ENCODE results near the gene AHRR. TPM values are rescaled to one million over a fixed set of nuclear protein-coding genes. Genes with fewer than 3 reads are reported as not detected.
"Not testable (repeated sequence)": the region's sequence is repeated elsewhere in the genome, so short reads cannot be mapped to it uniquely, and the experiment has no call there.

Gene AHRR
- polyA plus RNA-seq, 4 donors: 1.9 to 3.2 (median 2.6) TPM

- DNase-seq (ENCODE audit: low read depth in 4 of 4, low spot score in 2 of 4): no peak
These were observed 69.3 kb downstream of the AHRR start for GRCh38 chr5:390623-391491.

DNA sequence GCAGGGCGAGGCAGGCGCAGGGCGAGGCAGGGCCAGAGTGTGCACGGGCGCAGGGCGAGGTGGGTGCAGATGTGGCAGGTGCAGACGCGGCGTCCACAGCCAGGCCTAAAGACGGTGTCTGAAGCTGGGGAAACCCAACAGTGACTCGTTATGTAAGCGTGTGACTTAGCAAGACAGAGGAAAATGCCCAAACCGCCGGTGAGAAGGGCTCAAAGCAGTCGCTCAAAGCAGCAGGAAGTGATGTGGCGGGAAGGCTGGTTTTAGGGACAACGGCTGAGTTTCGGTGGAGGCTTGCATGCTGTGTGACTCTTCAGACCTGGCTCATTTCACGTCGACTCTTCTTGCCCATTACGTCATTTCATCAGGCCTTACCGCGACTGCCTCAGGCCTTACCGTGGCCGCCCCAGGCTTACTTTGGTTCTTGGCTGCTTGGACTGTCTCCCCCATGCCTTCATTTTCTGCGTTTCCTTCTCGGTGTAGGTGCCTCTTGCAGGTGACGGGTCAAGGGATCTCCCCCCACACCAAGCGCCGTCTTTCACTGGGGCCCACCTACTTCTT lies 71.0 kb downstream of the AHRR start:
- no peak for DNase-seq (ENCODE audit: low read depth in 4 of 4, low spot score in 2 of 4)

GRCh38 chr5:393846-394275 lies 72.3 kb downstream of the AHRR start:
- no peak for DNase-seq (ENCODE audit: low read depth in 4 of 4, low spot score in 2 of 4)

DNA sequence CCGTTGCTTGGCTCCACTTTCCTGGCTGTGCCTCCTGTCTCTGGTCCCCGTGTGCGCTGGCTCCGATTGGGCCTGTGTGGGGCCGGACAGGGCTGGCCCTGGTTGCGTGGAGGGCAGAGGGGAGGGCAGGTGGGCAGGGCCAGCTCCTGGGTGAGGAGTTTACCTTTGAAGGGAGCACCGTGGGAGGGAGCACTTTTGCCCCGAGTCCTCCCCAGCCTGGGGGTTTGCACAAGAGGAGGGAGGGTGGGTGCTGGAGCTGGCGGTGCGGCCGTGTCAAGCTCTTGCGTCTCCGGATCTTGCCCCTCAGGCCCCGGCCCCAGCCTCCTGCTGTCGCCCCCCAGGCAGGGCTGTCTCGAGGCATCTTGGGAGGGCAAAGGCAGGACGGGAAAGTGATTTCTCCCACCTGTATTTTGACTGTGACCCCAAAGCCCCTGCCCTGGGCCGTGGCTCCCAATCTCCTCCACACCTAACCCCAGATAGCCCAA lies 73.2 kb downstream of the AHRR start:
- DNase-seq (ENCODE audit: low read depth in 4 of 4, low spot score in 2 of 4): no peak

- DNase-seq (ENCODE audit: low read depth in 4 of 4, low spot score in 2 of 4): no peak
These were observed 73.8 kb downstream of the AHRR start for GRCh38 chr5:395156-395920.

DNA sequence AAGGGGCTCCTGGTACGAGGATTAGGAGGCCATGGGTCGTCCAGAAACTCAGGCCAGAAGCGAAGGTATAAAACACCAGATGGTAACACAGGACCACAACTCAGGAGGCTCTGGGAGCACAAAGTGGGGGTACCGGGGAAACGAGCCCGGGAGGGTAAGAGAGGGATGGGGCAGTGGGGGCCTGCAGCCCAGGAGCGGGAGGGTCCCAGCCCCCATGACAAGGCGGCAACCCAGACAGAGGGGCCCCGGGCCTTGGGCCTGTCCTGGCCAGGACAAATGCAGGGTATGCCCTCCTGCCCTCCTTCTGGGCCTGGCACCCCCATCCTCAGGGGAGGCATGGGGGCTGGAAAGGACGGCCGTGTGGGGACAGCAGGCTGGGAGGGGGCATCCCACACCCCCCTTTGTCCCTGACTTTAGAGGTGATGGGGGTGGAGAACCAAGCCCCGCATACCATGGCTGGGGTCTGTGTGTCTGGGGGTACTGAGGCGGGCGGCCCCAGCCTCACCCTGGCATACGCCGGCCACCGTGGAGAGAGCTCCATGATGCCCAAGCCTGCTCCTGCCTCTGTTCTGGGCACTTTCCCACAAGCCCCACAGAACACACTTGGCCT lies 74.5 kb downstream of the AHRR start:
- DNase-seq (ENCODE audit: low read depth in 4 of 4, low spot score in 2 of 4): no peak

- no peak for DNase-seq (ENCODE audit: low read depth in 4 of 4, low spot score in 2 of 4)
These were observed 75.0 kb downstream of the AHRR start for GRCh38 chr5:396531-396961.

GRCh38 chr5:398141-398474 lies 76.6 kb downstream of the AHRR start:
- DNase-seq (ENCODE audit: low read depth in 4 of 4, low spot score in 2 of 4): not testable (repeated sequence)

DNA sequence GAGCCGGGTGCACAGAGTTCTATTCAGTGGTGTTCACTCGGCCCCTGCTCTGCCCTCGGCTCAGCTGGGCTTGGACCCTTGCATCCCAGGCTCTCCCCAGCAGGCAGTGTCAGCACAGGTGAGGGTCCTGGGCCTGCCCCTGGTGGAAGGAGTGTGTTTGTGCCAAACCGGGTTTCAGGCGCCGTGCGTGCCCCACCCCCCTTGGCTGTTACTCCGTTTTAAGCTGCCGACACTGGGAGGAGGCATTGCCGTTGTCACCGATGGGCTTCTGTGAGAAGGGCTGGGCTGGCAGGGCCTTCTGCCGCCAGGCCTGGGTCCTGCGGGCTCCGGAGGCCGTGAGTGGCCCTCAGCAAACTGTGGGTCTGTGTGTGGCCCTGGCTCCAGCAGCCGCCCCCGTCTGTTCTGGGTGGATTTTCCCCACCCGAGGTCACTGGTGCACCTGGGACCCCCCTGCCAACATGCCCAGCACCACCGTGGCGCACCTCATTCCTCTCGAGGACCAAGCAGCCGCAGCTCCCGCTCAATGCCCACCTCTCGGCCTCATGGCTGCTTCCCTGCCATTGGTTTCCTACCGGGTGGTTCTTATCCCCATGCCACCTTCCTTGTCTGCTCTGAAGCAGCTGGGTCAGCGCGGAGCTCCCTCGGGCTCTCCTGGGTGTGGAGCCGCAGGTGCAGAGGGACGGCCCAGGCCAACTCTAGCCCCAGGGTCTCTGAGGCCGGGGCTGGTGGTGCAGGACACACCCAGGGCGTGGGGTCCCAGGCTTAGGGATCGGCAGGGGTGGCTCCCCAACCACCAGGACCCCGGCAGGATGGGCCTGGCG lies 77.2 kb downstream of the AHRR start:
- no peak for DNase-seq (ENCODE audit: low read depth in 4 of 4, low spot score in 2 of 4)

- peak in 3 of 4 donors; percentile 59 to 76 (median 67) for DNase-seq (ENCODE audit: low read depth in 4 of 4, low spot score in 2 of 4)
These were observed 78.1 kb downstream of the AHRR start for GRCh38 chr5:399296-400281.

- DNase-seq (ENCODE audit: low read depth in 4 of 4, low spot score in 2 of 4): no peak
These were observed 79.0 kb downstream of the AHRR start for GRCh38 chr5:400282-401145.

DNA sequence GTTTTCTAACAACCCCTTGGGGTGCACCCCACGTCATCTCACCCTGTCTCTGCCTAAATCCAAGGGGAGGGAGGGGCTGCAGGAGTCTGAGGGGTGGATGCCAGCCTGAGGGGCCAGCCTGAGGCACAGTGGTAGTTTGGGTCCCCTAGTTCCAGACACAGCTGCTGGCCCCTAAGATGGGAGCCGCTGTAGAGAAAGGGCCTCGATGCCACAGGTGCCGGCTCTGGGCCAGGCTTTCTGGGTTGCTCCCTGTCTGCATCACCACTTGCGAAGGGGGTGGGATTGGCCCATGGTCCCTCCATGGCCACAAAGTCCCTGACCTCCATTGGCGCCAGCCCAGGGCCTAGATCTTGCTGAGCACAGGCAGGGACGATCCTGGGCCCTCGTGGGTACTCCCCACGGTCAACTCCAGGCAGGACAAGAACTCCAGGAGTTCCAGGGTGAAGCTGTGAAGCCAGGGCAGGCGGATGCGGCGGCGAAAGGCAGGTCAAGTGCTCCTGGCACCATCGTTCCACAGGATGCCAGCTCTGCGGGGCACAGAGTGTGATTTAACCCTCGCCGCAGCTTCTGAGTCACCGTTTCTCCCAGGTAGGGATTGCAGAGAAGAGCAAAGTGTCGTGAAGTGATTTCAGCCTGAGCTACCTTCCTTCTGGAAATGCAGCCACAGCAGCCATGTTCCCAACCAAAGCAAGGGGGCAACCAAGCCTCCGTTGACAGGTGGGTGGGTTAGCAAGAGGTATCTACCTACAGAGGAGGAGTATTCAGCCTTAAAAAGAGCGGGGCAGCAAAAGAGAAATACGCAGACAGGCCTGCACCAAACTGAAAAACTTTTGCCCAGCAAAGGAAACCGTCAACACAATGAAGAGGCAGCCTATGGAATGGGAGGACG lies 79.9 kb downstream of the AHRR start:
- no peak for DNase-seq (ENCODE audit: low read depth in 4 of 4, low spot score in 2 of 4)

- not testable (repeated sequence) for DNase-seq (ENCODE audit: low read depth in 4 of 4, low spot score in 2 of 4)
These were observed 80.7 kb downstream of the AHRR start for GRCh38 chr5:402219-402614.

DNA sequence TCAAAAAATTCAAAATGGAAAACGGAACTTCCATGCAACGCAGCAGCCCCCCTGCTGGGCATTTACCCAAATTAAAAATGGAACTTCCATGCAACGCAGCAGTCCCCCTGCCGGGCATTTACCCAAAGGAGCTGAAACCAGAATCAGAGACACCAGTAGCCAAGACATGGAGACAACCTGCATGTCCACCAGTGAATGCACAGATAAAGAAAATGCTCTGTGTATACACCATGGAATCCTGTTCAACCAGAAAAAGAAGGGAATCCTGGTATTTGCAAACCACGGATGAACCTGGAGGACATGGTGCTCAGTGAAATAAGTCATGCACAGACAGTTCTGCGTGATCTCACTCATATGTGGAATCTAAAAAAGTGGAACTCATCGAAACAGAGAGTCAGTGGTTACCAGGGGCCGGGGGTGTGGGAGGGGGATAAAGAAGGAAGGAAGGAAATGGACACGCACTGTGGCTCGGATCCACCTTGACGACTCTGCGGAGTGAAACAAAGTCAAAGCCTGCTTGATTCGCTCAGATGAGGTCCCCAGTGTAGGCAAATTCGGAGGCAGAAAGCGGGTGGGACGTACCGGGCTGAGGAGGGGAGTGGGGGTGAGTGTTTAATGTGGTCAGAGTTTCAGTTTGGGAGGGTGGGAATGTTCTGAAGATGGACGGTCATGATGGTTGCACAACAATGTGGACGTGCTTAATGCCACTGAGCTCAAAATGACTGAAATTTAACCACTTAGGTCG lies 81.3 kb downstream of the AHRR start:
- no peak for DNase-seq (ENCODE audit: low read depth in 4 of 4, low spot score in 2 of 4)

GRCh38 chr5:403995-404394 lies 82.5 kb downstream of the AHRR start:
- no peak for DNase-seq (ENCODE audit: low read depth in 4 of 4, low spot score in 2 of 4)

GRCh38 chr5:404666-405241 lies 83.2 kb downstream of the AHRR start:
- no peak for DNase-seq (ENCODE audit: low read depth in 4 of 4, low spot score in 2 of 4)

Data from left renal cortex interstitium (tissue), 4 donors.